Sigmoid colon (tissue), 7 donors: Measurements from ENCODE around the gene LRFN4. TPM values are rescaled to one million over a fixed set of nuclear protein-coding genes. Genes with fewer than 3 reads are reported as not detected.

ENCODE experiments used
- DNase-seq: peaks from one replicate; pipeline ENCODE4 v3.0.0-alpha.2; 2019
- H3K27ac ChIP-seq, 4 donors: fragments of 200-600 bp; sonication (generic); one replicate each; pipeline ENCODE4 v1.5.1; 2016 to 2019; ENCODE audit warnings: mild to moderate bottlenecking in 1 of 4
- H3K27me3 ChIP-seq, 3 donors: fragments of 200-600 bp; sonication (generic); one replicate each; pipeline ENCODE4 v1.5.1; 2019; ENCODE audit warnings: mild to moderate bottlenecking in 1 of 3
- H3K36me3 ChIP-seq, 4 donors: fragments of 200-600 bp; sonication (generic); one replicate each; pipeline ENCODE4 v1.5.1; 2016 to 2019
- H3K4me1 ChIP-seq, 4 donors: fragments of 200-600 bp; sonication (generic); one replicate each; pipeline ENCODE4 v1.5.1; 2017 to 2019
- H3K4me3 ChIP-seq, 4 donors: fragments of 200-600 bp; sonication (generic); one replicate each; pipeline ENCODE4 v1.5.1; 2017 to 2019; ENCODE audit warnings: mild to moderate bottlenecking in 2 of 4, moderate library complexity in 1 of 4
- H3K9me3 ChIP-seq, 4 donors: fragments of 200-600 bp in 3 of 4; sonication (generic) in 3 of 4; one replicate each; pipeline versions ENCODE4 v1.5.1 to v1.6.1; 2013 to 2019
- CTCF ChIP-seq, 4 experiments: fragments of 450-650 bp in 3 of 4; fragments of 200-600 bp in 1 of 4; IDR thresholded peaks; one replicate each; pipeline ENCODE4 v1.5.1; 2016 to 2019; ENCODE audit warnings: antibody characterized with exemption in 4 of 4, mild to moderate bottlenecking in 3 of 4, moderate library complexity in 2 of 4
- EP300 ChIP-seq, 4 donors: sonication (generic); formaldehyde crosslinking; IDR thresholded peaks; one replicate each; pipeline ENCODE4 v1.6.1; 2017; ENCODE audit warnings: antibody characterized with exemption in 4 of 4
- POLR2A ChIP-seq, 2 donors: fragments of 450-650 bp; IDR thresholded peaks; one replicate each; pipeline ENCODE4 v1.6.1; 2016; ENCODE audit warnings: antibody characterized with exemption in 2 of 2, mild to moderate bottlenecking in 2 of 2, moderate library complexity in 2 of 2
- POLR2AphosphoS5 ChIP-seq, 4 donors: sonication (generic); formaldehyde crosslinking; IDR thresholded peaks; one replicate each; pipeline ENCODE4 v1.6.1; 2017; ENCODE audit warnings: antibody characterized with exemption in 4 of 4
- WGBS, 2 donors: extraction: QIAGEN DNeasy Blood & Tissue Kit; methylation state at CpG; one replicate each; pipeline ENCODE4 v1.1.7; 2013; 5-methylcytosine and 5-hydroxymethylcytosine counted together
- intact Hi-C: fragments of 100-400 bp; cut with DNase I; formaldehyde crosslinking; loops from one replicate; pipeline ENCODE4 v1.15.1; 2023
- polyA plus RNA-seq, 3 donors: library from polyadenylated mRNA; stranded (reverse); fragments of 200-250 nt; gene quantifications; one replicate each; pipeline ENCODE4 v1.2.3, GENCODE V29; 2013
- total RNA-seq, 4 donors: library from RNA; depleted of rRNA; stranded (reverse); fragments of >200 nt; gene quantifications; one replicate each; pipeline ENCODE4 v1.1.0, GENCODE V29; 2016
- donor health status: healthy with polysubstance abuse.
- donor health status: Bipolar disorder and iron deficiency.
- donor health status: healthy.

The LRFN4 gene
- total and polyA plus RNA-seq, 7 donors, result 4.2 to 32.2 (median 4.6) TPM

- intact Hi-C loops, result loop anchor here (5.0 kb wide), 1 partner anchor 40 kb away; no protein-coding TSS in a partner anchor
- TF ChIP-seq POLR2AphosphoS5 (IDR thresholded peaks at IDR 0.05) (no peak), POLR2A (IDR thresholded peaks at IDR 0.05) (no peak), CTCF (IDR thresholded peaks at IDR 0.05) (no peak), EP300 (IDR thresholded peaks at IDR 0.05) (no peak)
- peak; percentile 58 for DNase-seq
- 83 to 87% methylated on average over 7 of the region's 7 CpGs for WGBS, 2 donors
- no peaks in the 10 kb centered on the region for H3K9me3 ChIP-seq
- peaks cover 0 to 20% (median 6%) of the 10 kb centered on the region in 4 donors for H3K36me3 ChIP-seq
- no peaks in the 10 kb centered on the region for H3K27me3 ChIP-seq
- peak overlapping the region in 3 of 4 donors; percentile 72 to 90 (median 87) for H3K4me3 ChIP-seq
- H3K4me1 ChIP-seq, result peaks cover 0 to 36% (median 27%) of the 10 kb centered on the region in 4 donors
- peak overlapping the region in 2 of 4 donors; percentile 92 to 95 for H3K27ac ChIP-seq
These were observed 15.0 kb upstream of the LRFN4 start for GRCh38 chr11:66841861-66842260.

- H3K27ac ChIP-seq, result peak overlapping the region; percentile 92 to 98 (median 96)
- 1 to 2% methylated on average over 11 of the region's 11 CpGs for WGBS, 2 donors
- DNase-seq, result peak; percentile 50
- H3K36me3 ChIP-seq, result peaks cover 0 to 21% (median 7%) of the 10 kb centered on the region in 4 donors
- H3K4me1 ChIP-seq, result peaks cover 0 to 36% (median 27%) of the 10 kb centered on the region in 4 donors
- intact Hi-C loops, result loop anchor here (5.0 kb wide), 1 partner anchor 40 kb away; no protein-coding TSS in a partner anchor
- H3K27me3 ChIP-seq, result no peaks in the 10 kb centered on the region
- H3K9me3 ChIP-seq, result no peaks in the 10 kb centered on the region
- peak overlapping the region; percentile 72 to 90 (median 82) for H3K4me3 ChIP-seq
- TF ChIP-seq EP300 (IDR thresholded peaks at IDR 0.05) (no peak), POLR2AphosphoS5 (IDR thresholded peaks at IDR 0.05) (no peak), CTCF (IDR thresholded peaks at IDR 0.05) (no peak), POLR2A (IDR thresholded peaks at IDR 0.05) (no peak)
These were observed 14.4 kb upstream of the LRFN4 start for GRCh38 chr11:66842501-66842895.

- H3K4me3 ChIP-seq, result peak within 1 kb of the TSS; percentile 72 to 90 (median 82)
- no peaks in the 10 kb centered on the region for H3K27me3 ChIP-seq
- intact Hi-C loops, result loop anchor here (5.0 kb wide), 1 partner anchor 39 kb away; no protein-coding TSS in a partner anchor
- H3K27ac ChIP-seq, result peak within 1 kb of the TSS; percentile 92 to 98 (median 96)
- peak; percentile 39 to 72 for TF ChIP-seq POLR2A (IDR thresholded peaks at IDR 0.05)
- TF ChIP-seq CTCF (IDR thresholded peaks at IDR 0.05), result no peak
- TF ChIP-seq POLR2AphosphoS5 (IDR thresholded peaks at IDR 0.05), result peak in 3 of 4 donors; percentile 85 to 95 (median 94)
- TF ChIP-seq EP300 (IDR thresholded peaks at IDR 0.05), result no peak
- WGBS, 2 donors, result 0% methylated on average over 98 of the region's 98 CpGs
- peaks cover 0 to 36% (median 27%) of the 10 kb centered on the region in 4 donors for H3K4me1 ChIP-seq
- H3K9me3 ChIP-seq, result no peaks in the 10 kb centered on the region
- peak; percentile 94 for DNase-seq
- H3K36me3 ChIP-seq, result peaks cover 0 to 26% (median 7%) of the 10 kb centered on the region in 4 donors
These were observed 13.7 kb upstream of the LRFN4 start, which contains the start of gene RCE1 for GRCh38 chr11:66842896-66843775. Gene RCE1 (plus strand): TSS chr11:66843441. CDS start chr11:66843456, 15 bp downstream.

- DNase-seq, result peak; percentile 71
- Histone ChIP-seq H3K4me3 (peak overlapping the region; percentile 72 to 90 (median 82)), H3K9me3 (no peaks in the 10 kb centered on the region), H3K36me3 (peaks cover 0 to 28% (median 7%) of the 10 kb centered on the region in 4 donors), H3K27ac (peak overlapping the region; percentile 92 to 98 (median 96)), H3K27me3 (no peaks in the 10 kb centered on the region), H3K4me1 (peaks cover 0 to 36% (median 27%) of the 10 kb centered on the region in 4 donors)
- TF ChIP-seq POLR2A (IDR thresholded peaks at IDR 0.05) (no peak), POLR2AphosphoS5 (IDR thresholded peaks at IDR 0.05) (no peak), EP300 (IDR thresholded peaks at IDR 0.05) (no peak), CTCF (IDR thresholded peaks at IDR 0.05) (no peak)
- intact Hi-C loops, result loop anchor here (5.0 kb wide), 1 partner anchor 38 kb away; no protein-coding TSS in a partner anchor
- 10 to 16% methylated on average over 16 of the region's 16 CpGs for WGBS, 2 donors
These were observed 12.9 kb upstream of the LRFN4 start for GRCh38 chr11:66843776-66844495.
